HG03159 (cell line): ENCODE measurements around the gene TDRD12.
"Not testable (repeated sequence)": the region's sequence is repeated elsewhere in the genome, so short reads cannot be mapped to it uniquely, and the experiment has no call there.

Experiments used
- ATAC-seq: cut with Tn5 transposase; IDR thresholded peaks from one replicate; pipeline ENCODE4 v1.9.1; 2021; ENCODE audit warnings: mild to moderate bottlenecking, moderate library complexity; ENCODE audit not compliant: unreplicated experiment

The TDRD12 gene

GRCh38 chr19:32693151-32694108, 26.1 kb upstream of the TDRD12 start:
- not testable (repeated sequence) for ATAC-seq

- not testable (repeated sequence) for ATAC-seq
Observed at GRCh38 chr19:32694316-32694715, 25.3 kb upstream of the TDRD12 start.

GRCh38 chr19:32694851-32695250, 24.7 kb upstream of the TDRD12 start:
- ATAC-seq, result not testable (repeated sequence)

- ATAC-seq, result not testable (repeated sequence)
Observed at GRCh38 chr19:32695506-32695905, 24.1 kb upstream of the TDRD12 start.

GRCh38 chr19:32696771-32697170, 22.8 kb upstream of the TDRD12 start:
- ATAC-seq, result not testable (repeated sequence)

GRCh38 chr19:32700129-32700528, 19.4 kb upstream of the TDRD12 start:
- not testable (repeated sequence) for ATAC-seq

GRCh38 chr19:32702010-32702409, 17.6 kb upstream of the TDRD12 start:
- ATAC-seq, result no peak

GRCh38 chr19:32704006-32704405, 15.6 kb upstream of the TDRD12 start:
- ATAC-seq, result not testable (repeated sequence)

GRCh38 chr19:32708457-32708856, 11.1 kb upstream of the TDRD12 start:
- ATAC-seq, result no peak

GRCh38 chr19:32709032-32709431, 10.5 kb upstream of the TDRD12 start:
- no peak for ATAC-seq

GRCh38 chr19:32711747-32712146, 7.8 kb upstream of the TDRD12 start:
- no peak for ATAC-seq

GRCh38 chr19:32716203-32716602, 3.4 kb upstream of the TDRD12 start:
- not testable (repeated sequence) for ATAC-seq

GRCh38 chr19:32717496-32717895, 2.1 kb upstream of the TDRD12 start:
- ATAC-seq, result no peak

GRCh38 chr19:32718286-32718685, 1.3 kb upstream of the TDRD12 start:
- ATAC-seq, result no peak

- ATAC-seq, result no peak
Observed at GRCh38 chr19:32720216-32720935, 809 bp downstream of the TDRD12 start.

- no peak for ATAC-seq
Observed at GRCh38 chr19:32720936-32721250, 1.3 kb downstream of the TDRD12 start.

GRCh38 chr19:32735936-32736335, 16.4 kb downstream of the TDRD12 start:
- no peak for ATAC-seq

- ATAC-seq, result no peak
Observed at GRCh38 chr19:32743021-32743420, 23.5 kb downstream of the TDRD12 start.

- ATAC-seq, result no peak
Observed at GRCh38 chr19:32743447-32743846, 23.9 kb downstream of the TDRD12 start.

- ATAC-seq, result no peak
Observed at GRCh38 chr19:32744555-32745325, 25.2 kb downstream of the TDRD12 start.

- not testable (repeated sequence) for ATAC-seq
Observed at GRCh38 chr19:32745594-32746251, 26.2 kb downstream of the TDRD12 start.
